HG03108 (cell line): Measurements from ENCODE around the gene FABP3.
A peak's percentile ranks its signal among the peaks of the same experiment; 100 is the strongest.

ENCODE experiments used
- ATAC-seq: cut with Tn5 transposase; IDR thresholded peaks from one replicate; pipeline ENCODE4 v1.9.1; 2021; ENCODE audit warnings: moderate library complexity; ENCODE audit not compliant: unreplicated experiment

Gene FABP3

GRCh38 chr1:31373056-31373896, at the start of gene FABP3:
Gene FABP3, minus strand, starts transcription at chr1:31373076. Its CDS starts 62 bp downstream, at chr1:31373014.
- no peak for ATAC-seq

GRCh38 chr1:31421371-31422040, 48.6 kb upstream of the FABP3 start:
- ATAC-seq: no peak

- no peak for ATAC-seq
Measured at GRCh38 chr1:31420716-31421115, 47.8 kb upstream of the FABP3 start.

- no peak for ATAC-seq
Measured at GRCh38 chr1:31418626-31419323, 45.9 kb upstream of the FABP3 start.

- no peak for ATAC-seq
Measured at GRCh38 chr1:31417148-31417547, 44.3 kb upstream of the FABP3 start.

- no peak for ATAC-seq
Measured at GRCh38 chr1:31416101-31416736, 43.3 kb upstream of the FABP3 start.

- ATAC-seq: no peak
Measured at GRCh38 chr1:31415658-31416057, 42.8 kb upstream of the FABP3 start.

GRCh38 chr1:31414980-31415370, 42.1 kb upstream of the FABP3 start:
- ATAC-seq: no peak

GRCh38 chr1:31413405-31414001, 40.6 kb upstream of the FABP3 start:
- ATAC-seq: no peak

GRCh38 chr1:31412732-31413404, 40.0 kb upstream of the FABP3 start, which contains the start of gene SERINC2:
Gene SERINC2, plus strand, starts transcription at chr1:31413213. Its CDS starts 53 bp downstream, at chr1:31413266.
- peak; percentile 42 for ATAC-seq

- ATAC-seq: no peak
Measured at GRCh38 chr1:31412205-31412604, 39.3 kb upstream of the FABP3 start.

GRCh38 chr1:31410871-31411270, 38.0 kb upstream of the FABP3 start:
- no peak for ATAC-seq

- no peak for ATAC-seq
Measured at GRCh38 chr1:31409946-31410858, 37.3 kb upstream of the FABP3 start.

- ATAC-seq: no peak
Measured at GRCh38 chr1:31408788-31409318, 36.0 kb upstream of the FABP3 start.

- ATAC-seq: no peak
Measured at GRCh38 chr1:31407029-31407626, 34.3 kb upstream of the FABP3 start.

- no peak for ATAC-seq
Measured at GRCh38 chr1:31405578-31406245, 32.8 kb upstream of the FABP3 start.

- no peak for ATAC-seq
Measured at GRCh38 chr1:31401241-31401640, 28.4 kb upstream of the FABP3 start.

GRCh38 chr1:31400393-31400792, 27.5 kb upstream of the FABP3 start:
- no peak for ATAC-seq
